GM21447 (cell line): ENCODE results near the gene ARMC5.
"Not testable (repeated sequence)": the region's sequence is repeated elsewhere in the genome, so short reads cannot be mapped to it uniquely, and the experiment has no call there.

ENCODE experiments used
- ATAC-seq: cut with Tn5 transposase; IDR thresholded peaks from one replicate; pipeline ENCODE4 v1.9.1; 2021; ENCODE audit not compliant: unreplicated experiment

Gene ARMC5

DNA sequence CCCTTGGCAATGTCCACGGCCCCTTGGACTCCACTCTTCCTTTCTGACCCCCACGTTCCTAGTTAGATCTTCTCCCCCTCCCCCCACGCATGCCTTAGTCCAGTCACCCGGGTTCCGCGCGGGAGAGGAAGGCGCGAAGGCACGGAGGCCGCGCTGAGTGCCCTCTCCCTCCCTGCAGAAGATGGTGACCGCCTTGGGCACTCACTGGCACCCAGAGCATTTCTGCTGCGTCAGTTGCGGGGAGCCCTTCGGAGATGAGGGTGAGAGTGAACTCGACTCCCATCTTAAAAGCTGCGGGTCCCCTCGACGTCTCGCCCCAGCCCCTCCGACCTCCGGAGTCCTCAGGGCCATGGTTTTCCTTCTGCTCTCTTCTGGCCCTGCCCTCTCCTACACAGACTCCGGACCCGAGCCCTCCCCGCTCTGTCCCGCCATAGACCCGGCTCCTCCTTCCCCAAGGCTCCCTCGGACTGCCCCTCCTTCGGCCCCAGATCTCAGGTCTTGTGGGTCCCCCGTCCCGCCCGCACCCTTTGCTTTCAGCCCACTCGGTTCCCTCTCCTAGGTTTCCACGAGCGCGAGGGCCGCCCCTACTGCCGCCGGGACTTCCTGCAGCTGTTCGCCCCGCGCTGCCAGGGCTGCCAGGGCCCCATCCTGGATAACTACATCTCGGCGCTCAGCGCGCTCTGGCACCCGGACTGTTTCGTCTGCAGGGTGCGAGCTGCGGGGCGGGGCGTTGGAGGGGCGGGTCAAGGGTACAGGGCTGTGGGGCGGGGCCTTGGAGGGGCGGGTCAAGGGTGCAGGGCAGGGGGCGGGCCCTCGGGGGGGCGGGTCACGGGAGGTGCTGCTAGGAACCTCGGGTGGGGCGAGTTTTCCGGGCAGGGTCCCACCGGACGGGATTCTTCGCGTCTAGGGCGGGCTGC, 17.3 kb downstream of the ARMC5 start:
- peak; percentile 62 for ATAC-seq

DNA sequence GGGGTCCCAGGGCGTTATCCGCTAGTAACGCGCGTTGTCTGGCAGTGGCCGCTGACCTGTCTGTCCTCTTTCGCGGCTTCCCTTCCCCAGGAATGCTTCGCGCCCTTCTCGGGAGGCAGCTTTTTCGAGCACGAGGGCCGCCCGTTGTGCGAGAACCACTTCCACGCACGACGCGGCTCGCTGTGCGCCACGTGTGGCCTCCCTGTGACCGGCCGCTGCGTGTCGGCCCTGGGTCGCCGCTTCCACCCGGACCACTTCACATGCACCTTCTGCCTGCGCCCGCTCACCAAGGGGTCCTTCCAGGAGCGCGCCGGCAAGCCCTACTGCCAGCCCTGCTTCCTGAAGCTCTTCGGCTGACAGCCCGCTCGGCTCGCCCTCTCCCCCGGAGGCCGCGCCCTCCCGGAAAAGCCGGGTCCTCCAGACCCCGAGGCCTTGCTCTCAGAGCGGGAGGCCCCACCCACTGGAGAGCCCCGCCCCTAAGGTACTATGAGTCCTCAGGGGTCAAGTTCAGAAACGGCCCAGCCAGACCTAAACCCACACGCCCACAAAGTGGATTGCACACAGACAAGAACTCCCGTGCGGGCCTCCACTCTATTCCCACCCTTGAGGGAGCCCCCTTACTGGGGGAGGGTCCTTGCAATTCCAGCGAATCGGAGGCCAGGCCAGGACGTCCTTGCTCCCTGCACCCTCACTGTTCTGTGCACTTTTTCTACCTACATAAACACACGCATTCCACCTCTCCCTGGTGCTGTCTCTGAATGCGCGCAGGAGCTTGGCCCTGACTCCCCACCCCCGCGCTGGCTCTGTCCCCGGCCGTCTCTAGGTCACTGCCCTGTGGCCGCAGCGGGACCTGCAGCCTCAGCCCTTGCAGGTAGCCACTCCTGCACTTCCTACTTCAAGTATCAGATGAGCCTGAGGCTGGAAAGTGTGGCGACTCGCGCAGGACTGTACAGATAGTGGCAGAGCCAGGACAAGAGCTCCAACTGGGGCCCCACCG, 18.2 kb downstream of the ARMC5 start:
- peak; percentile 27 for ATAC-seq

DNA sequence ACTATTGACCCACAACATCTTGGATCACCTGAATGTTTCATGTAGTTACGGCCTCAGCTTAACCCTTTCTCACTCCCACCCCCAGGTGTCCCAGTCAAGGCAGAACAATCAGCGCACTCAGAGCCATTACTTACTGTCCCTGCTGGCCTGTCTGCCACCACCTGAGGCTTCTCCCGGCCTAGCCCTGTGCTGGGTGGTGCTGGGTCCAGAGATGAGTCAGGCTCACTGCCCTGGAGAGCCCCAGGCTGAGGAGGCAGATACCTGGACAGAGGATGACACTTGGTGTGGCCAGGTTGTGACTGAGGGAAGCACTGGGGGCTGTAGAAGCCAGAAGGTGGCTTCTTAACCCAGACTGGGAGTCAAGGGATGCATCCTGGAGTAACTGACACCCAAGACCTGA, 19.7 kb downstream of the ARMC5 start:
- ATAC-seq = no peak

DNA sequence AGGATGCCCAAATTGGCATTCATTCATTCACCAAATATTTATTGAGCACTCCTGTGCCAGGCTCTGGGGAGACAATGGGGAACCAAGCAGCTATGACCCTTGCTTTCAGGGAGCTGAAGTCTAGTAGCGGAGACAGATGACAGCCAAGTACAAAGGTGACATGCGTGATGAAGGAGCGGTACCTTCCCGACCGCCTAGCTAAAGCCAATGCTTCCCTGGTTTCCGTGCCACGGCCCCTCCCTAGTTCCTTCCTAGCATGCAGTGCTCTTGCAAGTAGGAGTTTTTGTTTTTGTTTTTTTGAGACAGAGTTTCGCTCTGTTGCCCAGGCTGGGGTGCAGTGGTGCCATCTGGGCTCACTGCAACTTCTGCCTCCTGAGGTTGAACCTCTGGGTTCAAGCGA, 20.4 kb downstream of the ARMC5 start:
- ATAC-seq = no peak

DNA sequence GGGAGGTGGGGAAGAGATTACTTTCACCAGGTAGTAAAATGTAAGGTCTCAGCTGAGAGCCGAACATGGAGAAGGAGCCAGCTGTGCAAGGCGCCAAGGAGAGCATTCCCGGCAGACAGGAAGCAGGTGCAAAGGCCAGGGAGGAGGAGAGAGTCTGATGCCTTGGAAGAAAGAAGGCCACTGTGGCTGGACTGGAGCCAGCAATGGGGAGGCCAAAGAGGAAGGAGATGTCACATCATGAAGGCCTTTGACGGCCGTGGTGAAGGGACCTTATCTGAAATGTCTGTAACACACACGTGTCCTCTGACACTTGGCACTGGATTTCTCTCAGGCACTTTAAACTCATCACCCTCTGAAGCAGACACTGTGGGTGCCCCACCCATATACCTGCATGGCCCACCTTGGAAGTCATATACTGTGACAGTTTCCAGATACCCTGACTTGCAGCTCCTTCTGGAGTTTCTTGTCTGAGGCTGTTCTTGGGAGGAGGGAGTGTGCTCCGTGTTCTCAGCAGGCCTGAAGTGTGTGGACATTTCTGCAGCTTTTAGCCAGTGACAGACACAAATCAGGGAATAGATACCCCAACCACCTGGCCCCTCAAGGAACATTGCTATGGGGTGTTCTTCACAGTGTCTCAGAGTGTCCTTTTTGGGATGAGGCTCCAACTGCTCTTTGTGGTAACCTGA, 21.7 kb downstream of the ARMC5 start:
- ATAC-seq = no peak

DNA sequence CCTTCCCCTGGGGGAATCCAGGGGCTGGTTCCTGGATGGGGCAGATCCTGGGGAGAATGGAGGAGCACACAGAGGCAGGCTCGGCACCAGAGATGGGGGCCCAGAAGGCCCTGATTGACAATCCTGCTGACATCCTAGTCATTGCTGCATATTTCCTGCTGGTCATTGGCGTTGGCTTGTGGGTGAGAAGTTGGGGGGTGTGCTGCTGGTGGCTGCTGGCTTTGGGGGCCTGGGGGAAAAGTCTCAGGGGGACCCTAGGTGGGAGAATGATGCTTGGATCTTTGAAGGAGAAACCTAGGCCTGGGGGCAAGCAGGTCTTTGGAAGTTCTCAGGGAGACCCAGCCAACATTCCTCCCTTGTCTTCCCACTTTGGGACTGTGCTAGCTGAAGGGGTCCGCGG, 23.8 kb downstream of the ARMC5 start, which contains the start of gene SLC5A2:
SLC5A2 (plus strand) TSS at position 43 of the 400 bp plus-strand sequence; CDS start at position 57, 14 bp downstream.
- no peak for ATAC-seq

DNA sequence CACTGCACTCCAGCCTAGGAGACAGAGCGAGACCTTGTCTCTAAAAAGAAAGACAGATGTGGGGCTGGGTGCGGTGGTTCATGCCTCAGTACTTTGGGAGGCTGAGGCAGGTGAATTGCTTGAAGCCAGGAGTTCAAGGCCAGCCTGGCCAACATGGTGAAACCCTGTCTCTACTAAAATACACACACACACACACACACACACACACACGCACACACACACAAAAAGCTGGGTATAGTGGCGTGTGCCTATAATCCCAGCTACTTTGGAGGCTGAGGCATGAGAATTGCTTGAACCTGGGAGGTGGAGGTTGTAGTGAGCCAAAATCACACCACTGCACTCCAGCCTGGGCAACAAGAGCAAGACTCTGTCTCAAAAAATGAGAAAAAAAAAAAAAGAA, 24.7 kb downstream of the ARMC5 start:
- not testable (repeated sequence) for ATAC-seq

DNA sequence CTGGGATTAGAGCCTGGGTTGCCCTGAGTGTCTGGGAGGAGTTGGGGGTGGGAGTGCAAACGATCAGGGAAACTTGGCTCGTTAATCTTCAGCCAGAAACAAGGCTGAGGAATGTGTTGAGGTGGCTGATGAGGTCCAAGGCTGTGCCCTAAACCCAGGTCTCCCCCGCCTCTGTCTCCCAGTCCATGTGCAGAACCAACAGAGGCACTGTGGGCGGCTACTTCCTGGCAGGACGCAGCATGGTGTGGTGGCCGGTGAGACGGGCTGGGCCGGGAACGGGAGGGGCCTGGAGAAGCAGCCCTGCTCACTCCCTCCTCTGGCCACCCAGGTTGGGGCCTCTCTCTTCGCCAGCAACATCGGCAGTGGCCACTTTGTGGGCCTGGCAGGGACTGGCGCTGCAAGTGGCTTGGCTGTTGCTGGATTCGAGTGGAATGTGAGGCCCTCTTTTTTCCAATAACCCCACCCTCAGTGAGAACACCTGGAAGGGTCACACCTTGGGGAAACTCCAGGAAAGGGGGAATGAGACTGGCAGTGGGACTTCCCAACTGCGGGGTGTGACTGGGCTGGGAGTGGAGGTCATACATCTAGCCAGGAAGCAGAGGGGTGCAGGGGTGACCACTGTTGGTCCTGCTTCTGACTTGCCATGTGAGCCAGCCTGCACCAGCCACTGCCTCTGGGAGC, 25.3 kb downstream of the ARMC5 start:
- ATAC-seq = no peak

DNA sequence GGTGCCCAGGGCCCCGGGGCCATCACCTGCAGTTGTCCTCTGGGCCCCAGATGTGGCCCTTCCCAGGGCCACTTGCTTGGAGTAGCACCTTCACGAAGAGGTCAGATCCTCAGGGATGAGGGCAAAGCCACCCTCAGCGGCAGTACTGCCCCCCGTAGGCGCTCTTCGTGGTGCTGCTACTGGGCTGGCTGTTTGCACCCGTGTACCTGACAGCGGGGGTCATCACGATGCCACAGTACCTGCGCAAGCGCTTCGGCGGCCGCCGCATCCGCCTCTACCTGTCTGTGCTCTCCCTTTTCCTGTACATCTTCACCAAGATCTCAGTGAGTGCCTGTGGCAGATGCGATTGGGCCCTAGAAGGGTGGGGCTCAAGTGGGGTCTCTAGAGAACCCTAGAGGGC, 26.3 kb downstream of the ARMC5 start:
- no peak for ATAC-seq

DNA sequence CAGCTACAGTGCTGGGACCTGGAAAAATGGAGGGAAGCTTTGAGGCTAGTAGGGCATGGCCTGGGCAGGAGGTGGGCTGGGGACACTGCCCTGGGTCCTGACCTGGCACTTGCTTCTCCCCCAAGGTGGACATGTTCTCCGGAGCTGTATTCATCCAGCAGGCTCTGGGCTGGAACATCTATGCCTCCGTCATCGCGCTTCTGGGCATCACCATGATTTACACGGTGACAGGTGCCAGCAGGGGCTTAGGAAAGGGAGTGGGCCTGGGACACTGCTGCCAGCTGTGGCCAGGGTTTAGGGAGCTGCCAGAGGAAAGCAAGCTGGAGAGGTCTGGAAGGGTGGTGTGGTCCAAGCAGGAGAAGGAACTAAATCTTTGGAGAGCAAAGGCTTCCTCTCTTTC, 26.7 kb downstream of the ARMC5 start:
- ATAC-seq = no peak

DNA sequence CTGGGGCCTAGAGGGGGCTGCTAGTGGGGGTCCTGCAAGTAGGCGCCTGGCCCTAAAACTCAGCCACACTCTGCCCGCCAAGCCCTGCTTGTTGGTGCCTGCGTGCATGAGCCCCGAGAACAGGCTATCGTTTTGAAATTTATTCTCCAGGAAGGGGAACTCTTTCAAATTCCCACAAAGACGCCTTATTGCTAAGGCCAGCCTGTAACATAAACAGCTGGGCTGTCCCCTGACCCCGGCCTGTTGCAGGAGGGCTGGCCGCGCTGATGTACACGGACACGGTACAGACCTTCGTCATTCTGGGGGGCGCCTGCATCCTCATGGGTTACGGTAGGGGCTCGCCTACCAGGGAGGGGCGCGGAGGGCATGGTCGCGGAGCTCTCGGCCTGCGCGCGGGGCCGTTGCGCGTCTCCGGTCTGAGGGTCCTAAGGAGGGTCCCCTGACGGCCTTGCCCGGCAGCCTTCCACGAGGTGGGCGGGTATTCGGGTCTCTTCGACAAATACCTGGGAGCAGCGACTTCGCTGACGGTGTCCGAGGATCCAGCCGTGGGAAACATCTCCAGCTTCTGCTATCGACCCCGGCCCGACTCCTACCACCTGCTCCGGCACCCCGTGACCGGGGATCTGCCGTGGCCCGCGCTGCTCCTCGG, 27.9 kb downstream of the ARMC5 start:
- ATAC-seq = no peak

DNA sequence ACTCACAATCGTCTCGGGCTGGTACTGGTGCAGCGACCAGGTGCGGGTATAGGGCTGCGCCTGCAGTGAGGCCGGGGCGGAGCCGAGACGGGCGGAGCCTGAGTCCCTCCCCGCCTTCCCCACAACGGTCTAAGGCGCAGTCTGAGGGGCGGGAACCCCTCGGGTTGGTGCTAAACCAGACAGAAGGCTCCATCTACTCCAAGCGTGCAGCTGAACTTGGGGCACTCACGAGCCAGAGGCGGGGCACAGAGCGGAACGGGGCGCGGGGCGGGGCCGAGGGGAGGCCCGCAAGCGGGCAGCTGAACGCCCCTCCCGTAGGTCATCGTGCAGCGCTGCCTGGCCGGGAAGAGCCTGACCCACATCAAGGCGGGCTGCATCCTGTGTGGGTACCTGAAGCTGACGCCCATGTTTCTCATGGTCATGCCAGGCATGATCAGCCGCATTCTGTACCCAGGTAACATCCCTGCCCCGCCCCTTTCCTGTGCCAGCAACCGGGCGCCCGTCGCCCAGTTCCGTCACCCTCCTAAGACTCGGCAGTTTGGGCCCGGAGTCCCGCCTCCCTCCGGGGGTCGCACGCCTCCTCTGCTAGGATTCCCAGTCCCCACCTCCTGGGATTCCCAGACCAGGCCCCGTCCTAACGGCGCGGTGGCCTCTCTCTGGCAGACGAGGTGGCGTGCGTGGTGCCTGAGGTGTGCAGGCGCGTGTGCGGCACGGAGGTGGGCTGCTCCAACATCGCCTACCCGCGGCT, 28.6 kb downstream of the ARMC5 start:
- ATAC-seq = peak; percentile 57

DNA sequence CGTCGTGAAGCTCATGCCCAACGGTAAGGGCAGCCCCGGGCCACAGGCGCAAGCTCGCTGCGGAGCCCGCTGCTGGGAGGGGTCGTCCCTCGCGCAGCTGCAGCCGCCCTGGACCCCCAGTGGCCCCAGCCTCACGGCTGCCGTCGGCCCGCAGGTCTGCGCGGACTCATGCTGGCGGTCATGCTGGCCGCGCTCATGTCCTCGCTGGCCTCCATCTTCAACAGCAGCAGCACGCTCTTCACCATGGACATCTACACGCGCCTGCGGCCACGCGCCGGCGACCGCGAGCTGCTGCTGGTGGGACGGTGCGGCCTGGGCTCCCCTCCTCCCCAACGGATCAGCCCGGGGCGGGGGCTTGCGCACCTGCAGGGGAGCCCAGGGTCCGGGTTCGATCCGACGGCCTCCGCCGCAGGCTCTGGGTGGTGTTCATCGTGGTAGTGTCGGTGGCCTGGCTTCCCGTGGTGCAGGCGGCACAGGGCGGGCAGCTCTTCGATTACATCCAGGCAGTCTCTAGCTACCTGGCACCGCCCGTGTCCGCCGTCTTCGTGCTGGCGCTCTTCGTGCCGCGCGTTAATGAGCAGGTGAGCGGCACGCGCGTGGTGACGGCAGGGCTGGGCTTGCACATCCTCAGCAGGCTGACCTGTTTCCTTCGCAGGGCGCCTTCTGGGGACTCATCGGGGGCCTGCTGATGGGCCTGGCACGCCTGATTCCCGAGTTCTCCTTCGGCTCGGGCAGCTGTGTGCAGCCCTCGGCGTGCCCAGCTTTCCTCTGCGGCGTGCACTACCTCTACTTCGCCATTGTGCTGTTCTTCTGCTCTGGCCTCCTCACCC, 29.4 kb downstream of the ARMC5 start:
- ATAC-seq = no peak

DNA sequence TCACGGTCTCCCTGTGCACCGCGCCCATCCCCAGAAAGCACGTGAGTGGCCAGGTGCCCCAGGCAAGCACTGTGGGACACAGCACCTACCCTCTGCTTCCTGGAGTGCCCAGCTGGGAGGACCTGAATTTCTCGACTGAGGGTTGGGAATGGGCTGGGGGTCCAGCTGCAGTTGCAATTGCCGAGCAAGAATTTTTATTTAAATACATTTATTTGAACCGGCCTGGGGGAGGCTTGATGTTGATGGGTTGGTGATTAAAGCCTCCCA, 29.9 kb downstream of the ARMC5 start:
- no peak for ATAC-seq

DNA sequence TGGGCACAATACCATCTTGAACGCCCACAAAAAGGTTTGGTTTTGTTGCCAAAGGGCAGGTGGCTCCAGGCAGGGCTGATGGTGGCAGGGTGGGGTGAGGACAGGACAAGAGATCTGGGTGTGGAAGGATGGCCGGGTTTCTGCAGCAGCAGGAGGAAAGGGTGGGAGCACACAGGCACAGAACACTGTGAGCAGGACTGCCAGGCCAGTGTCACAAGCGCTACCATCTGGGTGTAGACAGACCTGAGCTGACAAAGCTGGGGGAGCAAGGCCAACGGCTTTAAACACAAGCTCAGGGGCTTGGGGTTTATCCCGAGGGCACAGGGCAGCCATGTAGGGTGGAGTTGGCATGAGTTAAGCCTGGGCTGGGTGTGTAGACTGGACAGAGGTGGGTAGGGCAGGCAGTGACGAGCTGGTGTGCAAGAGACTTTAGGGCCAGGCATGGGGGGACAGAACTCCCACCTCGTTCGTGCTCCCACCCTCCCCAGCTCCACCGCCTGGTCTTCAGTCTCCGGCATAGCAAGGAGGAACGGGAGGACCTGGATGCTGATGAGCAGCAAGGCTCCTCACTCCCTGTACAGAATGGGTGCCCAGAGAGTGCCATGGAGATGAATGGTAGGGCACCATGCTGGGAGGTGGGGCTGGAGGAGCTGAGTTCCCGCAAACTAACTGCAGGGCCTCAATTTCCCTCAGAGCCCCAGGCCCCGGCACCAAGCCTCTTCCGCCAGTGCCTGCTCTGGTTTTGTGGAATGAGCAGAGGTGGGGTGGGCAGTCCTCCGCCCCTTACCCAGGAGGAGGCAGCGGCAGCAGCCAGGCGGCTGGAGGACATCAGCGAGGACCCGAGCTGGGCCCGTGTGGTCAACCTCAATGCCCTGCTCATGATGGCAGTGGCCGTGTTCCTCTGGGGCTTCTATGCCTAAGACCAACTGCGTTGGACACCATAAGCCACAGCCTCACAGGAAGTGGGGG, 30.6 kb downstream of the ARMC5 start:
- no peak for ATAC-seq

DNA sequence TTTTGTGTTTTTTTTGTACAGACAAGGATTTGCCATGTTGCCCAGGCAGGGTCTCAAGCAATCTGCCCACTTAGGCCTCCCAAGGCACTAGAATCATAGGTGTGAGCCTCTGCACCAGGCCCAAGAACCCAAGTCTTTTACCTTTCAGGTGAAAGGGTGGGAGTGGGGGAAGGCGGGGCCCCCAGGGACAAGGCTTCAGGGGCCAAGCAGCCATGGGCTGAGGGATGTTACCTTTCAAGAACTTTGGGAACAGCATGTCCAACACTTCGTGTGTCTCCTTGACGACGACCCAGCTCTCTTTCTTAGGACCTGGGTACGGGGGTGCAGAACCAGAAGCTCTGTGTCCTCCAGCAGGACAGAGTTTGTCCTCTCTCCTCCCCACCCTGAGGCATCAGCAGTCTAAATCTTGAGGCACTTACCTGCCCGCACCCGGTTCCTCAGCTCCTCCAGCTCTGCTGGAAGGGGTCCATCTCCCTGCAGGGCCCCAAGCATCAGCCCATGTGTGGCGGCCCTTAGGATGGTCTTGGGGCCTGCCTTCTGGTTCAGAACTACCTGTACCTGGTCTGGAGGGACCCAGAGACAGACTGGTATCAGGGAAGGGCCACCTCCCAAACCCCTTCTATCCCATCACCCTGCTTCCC, 32.6 kb downstream of the ARMC5 start:
- no peak for ATAC-seq

DNA sequence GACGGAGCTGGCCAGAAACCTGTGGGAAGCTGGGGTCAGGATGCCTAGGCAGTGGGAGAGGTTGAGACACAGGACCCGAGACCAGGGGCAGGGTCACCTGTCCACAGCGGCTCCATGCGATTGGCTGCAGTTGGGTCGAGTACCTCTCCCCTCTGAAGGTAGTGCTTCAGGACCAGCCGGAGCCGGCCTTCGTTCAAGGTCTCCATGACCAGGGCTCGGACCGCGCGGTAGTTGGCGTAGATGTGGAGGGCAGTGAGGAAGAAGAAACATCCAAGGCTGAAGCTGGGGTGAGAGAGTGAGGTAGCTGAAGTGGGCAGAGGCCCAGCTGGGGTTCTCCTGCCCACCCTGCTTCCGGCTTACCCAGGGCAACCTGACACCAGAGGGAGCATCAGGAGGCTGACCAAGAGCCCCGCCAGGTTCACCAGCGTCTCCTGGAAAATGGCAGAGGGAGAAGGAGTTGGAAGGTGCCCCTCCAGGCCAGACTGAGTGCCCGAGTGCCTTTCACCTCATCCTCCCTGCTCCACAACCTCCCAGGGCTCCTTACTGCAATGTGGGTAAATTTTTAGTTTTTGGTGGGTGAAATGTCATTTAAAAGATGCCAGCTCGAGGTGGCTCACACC, 34.3 kb downstream of the ARMC5 start:
- ATAC-seq = no peak
